HepG2 (cell line): Measurements from ENCODE around the gene LRGUK. TPM values are rescaled to one million over a fixed set of nuclear protein-coding genes. Genes with fewer than 3 reads are reported as not detected.
A peak's percentile ranks its signal among the peaks of the same experiment; 100 is the strongest.

Source experiments
- ARID5B ChIP-seq: IDR thresholded peaks from 2 replicates; pipeline ENCODE4 v1.4.0; 2020; ENCODE audit warnings: mild to moderate bottlenecking, missing genetic modification reagents
- ERF ChIP-seq: IDR thresholded peaks from 2 replicates; pipeline ENCODE4 v1.6.1; 2018; ENCODE audit warnings: missing biosample characterization, missing genetic modification reagents
- HNF4A ChIP-seq: sonication (generic); formaldehyde crosslinking; IDR thresholded peaks from 2 replicates; pipeline ENCODE4 v1.4.0; 2020; ENCODE audit warnings: missing genetic modification reagents
- MIER3 ChIP-seq: IDR thresholded peaks from 2 replicates; pipeline ENCODE4 v1.6.1; 2016; ENCODE audit warnings: missing compliant biosample characterization, borderline replicate concordance
- PATZ1 ChIP-seq: sonication (generic); formaldehyde crosslinking; IDR thresholded peaks from 2 replicates; pipeline ENCODE4 v1.4.0; 2020; ENCODE audit warnings: missing genetic modification reagents
- RAD21 ChIP-seq: fragments of 450-650 bp; formaldehyde crosslinking; IDR thresholded peaks from 2 replicates; pipeline ENCODE4 v1.5.0; 2020; ENCODE audit warnings: mild to moderate bottlenecking
- RBFOX2 ChIP-seq: fragments of 200-400 bp; formaldehyde crosslinking; IDR thresholded peaks from 2 replicates; pipeline ENCODE4 v1.6.1; 2017; ENCODE audit warnings: low read depth, mild to moderate bottlenecking, low read length
- RXRB ChIP-seq: IDR thresholded peaks from 2 replicates; pipeline ENCODE4 v1.6.1; 2016; ENCODE audit warnings: borderline replicate concordance, missing genetic modification reagents, missing compliant biosample characterization
- SKI ChIP-seq: fragments of 450-650 bp; IDR thresholded peaks from one replicate; pipeline ENCODE4 v1.6.1; 2018; ENCODE audit warnings: mild to moderate bottlenecking; ENCODE audit not compliant: partially characterized antibody
- SOX5 ChIP-seq: IDR thresholded peaks from 2 replicates; pipeline ENCODE4 v1.6.1; 2016; ENCODE audit warnings: borderline replicate concordance
- STAG1 ChIP-seq: sonication (generic); formaldehyde crosslinking; IDR thresholded peaks from 2 replicates; pipeline ENCODE4 v1.4.0; 2020; ENCODE audit warnings: missing genetic modification reagents
- THAP11 ChIP-seq: IDR thresholded peaks from 2 replicates; pipeline ENCODE4 v1.6.1; 2016; ENCODE audit warnings: missing biosample characterization, missing genetic modification reagents
- ZFP37 ChIP-seq: sonication (generic); formaldehyde crosslinking; IDR thresholded peaks from 2 replicates; pipeline ENCODE4 v1.4.0; 2020; ENCODE audit warnings: missing genetic modification reagents, borderline replicate concordance
- ZFP62 ChIP-seq: sonication (generic); formaldehyde crosslinking; IDR thresholded peaks from 2 replicates; pipeline ENCODE4 v1.4.0; 2020; ENCODE audit warnings: missing genetic modification reagents
- ZNF513 ChIP-seq: sonication (generic); formaldehyde crosslinking; conservative IDR thresholded peaks from 2 replicates; pipeline ENCODE4 v1.5.0; 2020; ENCODE audit warnings: missing genetic modification reagents
- ZNF556 ChIP-seq: sonication (generic); formaldehyde crosslinking; IDR thresholded peaks from 2 replicates; pipeline ENCODE4 v1.4.0; 2020; ENCODE audit warnings: mild to moderate bottlenecking, missing genetic modification reagents, borderline replicate concordance
- ZNF614 ChIP-seq: IDR thresholded peaks from 2 replicates; pipeline ENCODE4 v1.6.1; 2018; ENCODE audit warnings: missing biosample characterization, missing genetic modification reagents, inconsistent platforms, borderline replicate concordance
- polyA plus RNA-seq, 8 experiments: library from polyadenylated mRNA; depleted of rRNA in 3 of 8; stranded (reverse) in 7 of 8; unstranded in 1 of 8; fragments of >200 nt; fragmentation: Illumina TruSeq in 4 of 8; extraction: Trizol in 4 of 8; gene quantifications; 2 replicates each; pipeline versions ENCODE4 v1.2.1 to v1.2.3, GENCODE V29; 2011 to 2016; ENCODE audit warnings: low read depth in 4 of 8, missing spikeins in 1 of 8, mixed read lengths in 1 of 8; ENCODE audit not compliant: insufficient read depth in 1 of 8
- total RNA-seq, 5 experiments: library from RNA; depleted of rRNA; stranded (reverse); fragments of >200 nt; fragmentation: Illumina TruSeq; extraction: Trizol; gene quantifications; 2 replicates each; pipeline ENCODE4 v1.2.3, GENCODE V29; 2016; ENCODE audit warnings: low read depth in 1 of 5

Gene LRGUK
- total and polyA plus RNA-seq, 2 of the 13 experiments (the other 11 are each of a cell fraction or from before 2014, with no cell fraction given) = 0.18 to 0.20 TPM

- 0 out of 2 replicates have a peak, but pooled peaks have one; percentile 16 for TF ChIP-seq SOX5
- 0 out of 2 replicates have a peak, but pooled peaks have one; percentile 24 for TF ChIP-seq MIER3
- no peak for TF ChIP-seq RBFOX2
- TF ChIP-seq ARID5B (CRISPR knock-in tag) = peak; percentile 40; the same call in 1 of the 2 replicates
- no peak for TF ChIP-seq ZFP62 (CRISPR knock-in tag)
- 0 out of 2 replicates have a peak, but pooled peaks have one; percentile 26 for TF ChIP-seq ZNF556 (CRISPR knock-in tag)
- TF ChIP-seq ZNF513 (CRISPR knock-in tag) = no peak
- peak; percentile 43 for TF ChIP-seq HNF4A (CRISPR knock-in tag)
- TF ChIP-seq SKI = peak; percentile 19
- 0 out of 2 replicates have a peak, but pooled peaks have one; percentile 25 for TF ChIP-seq RXRB (CRISPR knock-in tag)
- peak; percentile 83 for TF ChIP-seq STAG1
- no peak for TF ChIP-seq ZFP37 (CRISPR knock-in tag)
- TF ChIP-seq PATZ1 (CRISPR knock-in tag) = no peak
- peak; percentile 49; the same call in 1 of the 2 replicates for TF ChIP-seq RAD21 (CRISPR knock-in tag)
- TF ChIP-seq ERF (CRISPR knock-in tag) = no peak
- peak; percentile 37; the same call in 1 of the 2 replicates for TF ChIP-seq ZNF614 (CRISPR knock-in tag)
- peak; percentile 64; the same call in 1 of the 2 replicates for TF ChIP-seq THAP11 (CRISPR knock-in tag)
Measured at GRCh38 chr7:134140889-134141867, 14.0 kb downstream of the LRGUK start (continued).
